H1 (cell line): Measurements from ENCODE around the gene LIMA1. TPM values are rescaled to one million over a fixed set of nuclear protein-coding genes. Genes with fewer than 3 reads are reported as not detected.

ENCODE experiments used
- CTCF ChIA-PET: fragments of 300-600 bp; sonication (Branson Sonifier 250); formaldehyde crosslinking; loops from one replicate; lab custom pipeline; 2021; ENCODE audit not compliant: partially characterized antibody; lab: Charles Lee
- POLR2A ChIA-PET: fragments of 300-600 bp; sonication (Branson Sonifier 250); formaldehyde crosslinking; loops from one replicate; lab custom pipeline; 2021; ENCODE audit warnings: inconsistent platforms; ENCODE audit not compliant: partially characterized antibody; lab: Charles Lee
- DNase-seq, 2 experiments: peaks; one replicate each; pipeline versions ENCODE4 v3.0.0 to v3.0.0-alpha.2; 2010 to 2022; ENCODE audit warnings: low spot score in 2 of 2, low read depth in 1 of 2, mixed read lengths in 1 of 2
- FAIRE-seq: peaks from 2 replicates; lab custom pipeline; 2011; peaks lifted over from hg19 to GRCh38; lab: Jason Lieb, UNC
- H2AFZ ChIP-seq: 2 replicates; pipeline ENCODE4 v1.8.1; 2012; ENCODE audit warnings: low read length, inconsistent platforms
- H2AK5ac ChIP-seq: 2 replicates; pipeline ENCODE4 v1.6.1; 2013; ENCODE audit warnings: low read depth, low read length
- H2BK120ac ChIP-seq: replicated peaks from 2 replicates; pipeline ENCODE3; 2013; ENCODE audit warnings: low read depth, low read length, inconsistent platforms
- H2BK12ac ChIP-seq: 2 replicates; pipeline ENCODE4 v1.6.1; 2013; ENCODE audit warnings: low read depth, low read length
- H2BK15ac ChIP-seq: 2 replicates; pipeline ENCODE4 v1.6.1; 2013; ENCODE audit warnings: low read length
- H2BK20ac ChIP-seq: 2 replicates; pipeline ENCODE4 v1.6.1; 2013; ENCODE audit warnings: low read length
- H2BK5ac ChIP-seq: 2 replicates; pipeline ENCODE4 v1.6.1; 2013; ENCODE audit warnings: low read depth, low read length
- H3K14ac ChIP-seq: 2 replicates; pipeline ENCODE4 v1.6.1; 2013; ENCODE audit warnings: inconsistent platforms; ENCODE audit not compliant: insufficient read length
- H3K18ac ChIP-seq: 2 replicates; pipeline ENCODE4 v1.6.1; 2013; ENCODE audit warnings: low read length; ENCODE audit errors: extremely low read depth
- H3K23ac ChIP-seq: 2 replicates; pipeline ENCODE4 v1.6.1; 2013; ENCODE audit warnings: inconsistent platforms; ENCODE audit not compliant: insufficient read length
- H3K23me2 ChIP-seq: 2 replicates; pipeline ENCODE4 v1.6.1; 2013; ENCODE audit warnings: low read depth, low read length
- H3K27ac ChIP-seq: 2 replicates; pipeline ENCODE4 v1.6.1; 2011; ENCODE audit warnings: low read depth, low read length, inconsistent platforms
- H3K27me3 ChIP-seq, 4 experiments: replicated peaks in 1 of 4; 1 replicate in 1 of 4; 2 replicates in 3 of 4; pipeline versions ENCODE4 v1.6.1 to v1.8.1; 2011 to 2013; ENCODE audit warnings: low read length in 3 of 4, mild to moderate bottlenecking in 3 of 4, inconsistent platforms in 2 of 4, mixed read lengths in 2 of 4, moderate library complexity in 1 of 4; ENCODE audit not compliant: control insufficient read depth in 3 of 4, insufficient read depth in 3 of 4; ENCODE audit errors: extremely low read depth in 1 of 4
- H3K36me3 ChIP-seq, 4 experiments: 2 replicates each; pipeline versions ENCODE4 v1.6.1 to v1.8.1; 2011 to 2013; ENCODE audit warnings: mild to moderate bottlenecking in 4 of 4, low read length in 3 of 4, moderate library complexity in 2 of 4, control low read depth in 1 of 4, inconsistent platforms in 1 of 4; ENCODE audit not compliant: insufficient read depth in 4 of 4, control insufficient read depth in 2 of 4
- H3K4ac ChIP-seq: replicated peaks from 2 replicates; pipeline ENCODE3; 2013; ENCODE audit warnings: low read length, low read depth, mixed read lengths, inconsistent platforms; ENCODE audit not compliant: insufficient read length
- H3K4me1 ChIP-seq, 4 experiments: replicated peaks in 1 of 4; 1 replicate in 1 of 4; 2 replicates in 3 of 4; pipeline versions ENCODE4 v1.6.1 to v1.8.1; 2011 to 2013; ENCODE audit warnings: low read length in 3 of 4, inconsistent platforms in 2 of 4, mixed read lengths in 1 of 4; ENCODE audit not compliant: insufficient read depth in 4 of 4, control insufficient read depth in 3 of 4
- H3K4me2 ChIP-seq, 2 experiments: 2 replicates each; pipeline versions ENCODE4 v1.6.1 to v1.8.1; 2011 to 2013; ENCODE audit warnings: low read depth in 2 of 2, low read length in 2 of 2, control low read depth in 1 of 2, inconsistent platforms in 1 of 2, mild to moderate bottlenecking in 1 of 2; ENCODE audit not compliant: insufficient read depth in 1 of 2
- H3K4me3 ChIP-seq, 4 experiments: fragments of 200-600, 300-600 bp in 1 of 4; sonication (generic), shearing (Covaris generic), sonication (Bioruptor Twin) in 1 of 4; 2 replicates each; pipeline versions ENCODE4 v1.5.1 to v1.8.1; 2011 to 2016; ENCODE audit warnings: low read length in 4 of 4, low read depth in 3 of 4, control low read depth in 2 of 4, inconsistent platforms in 2 of 4, mild to moderate bottlenecking in 2 of 4, mixed read lengths in 1 of 4, moderate library complexity in 1 of 4; ENCODE audit not compliant: insufficient read depth in 2 of 4; ENCODE audit errors: extremely low read depth in 1 of 4
- H3K56ac ChIP-seq: replicated peaks from 2 replicates; pipeline ENCODE3; 2013; ENCODE audit warnings: low read depth, mild to moderate bottlenecking, mixed read lengths, low read length, inconsistent platforms; ENCODE audit not compliant: insufficient read length
- H3K79me1 ChIP-seq: 2 replicates; pipeline ENCODE4 v1.6.1; 2013; ENCODE audit warnings: low read depth, low read length, control low read depth
- H3K79me2 ChIP-seq, 2 experiments: 2 replicates each; pipeline versions ENCODE4 v1.6.1 to v1.8.1; 2012 to 2013; ENCODE audit warnings: low read length in 2 of 2, mild to moderate bottlenecking in 2 of 2, inconsistent platforms in 1 of 2; ENCODE audit not compliant: insufficient read depth in 2 of 2, control insufficient read depth in 1 of 2
- H3K9ac ChIP-seq, 4 experiments: replicated peaks in 1 of 4; 1 replicate in 1 of 4; 2 replicates in 3 of 4; pipeline versions ENCODE4 v1.6.1 to v1.8.1; 2011 to 2013; ENCODE audit warnings: low read depth in 3 of 4, low read length in 3 of 4, control low read depth in 2 of 4, mild to moderate bottlenecking in 2 of 4, moderate library complexity in 2 of 4, inconsistent platforms in 1 of 4; ENCODE audit errors: extremely low read depth in 1 of 4
- H3K9me3 ChIP-seq, 2 experiments: 2 replicates each; pipeline versions ENCODE4 v1.6.1 to v1.8.1; 2012 to 2013; ENCODE audit warnings: mild to moderate bottlenecking in 2 of 2, moderate library complexity in 2 of 2, control low read depth in 1 of 2, inconsistent platforms in 1 of 2, low read depth in 1 of 2, low read length in 1 of 2, mixed read lengths in 1 of 2; ENCODE audit not compliant: insufficient read depth in 2 of 2
- H4K20me1 ChIP-seq, 2 experiments: replicated peaks in 1 of 2; 2 replicates each; pipeline versions ENCODE3 to v1.8.1; 2011 to 2013; ENCODE audit warnings: inconsistent platforms in 2 of 2, low read length in 2 of 2, mild to moderate bottlenecking in 1 of 2; ENCODE audit not compliant: insufficient read depth in 2 of 2, control insufficient read depth in 1 of 2
- H4K5ac ChIP-seq: 2 replicates; pipeline ENCODE4 v1.6.1; 2013; ENCODE audit warnings: low read length, low read depth, mixed read lengths, inconsistent platforms; ENCODE audit not compliant: insufficient read length
- H4K8ac ChIP-seq: 2 replicates; pipeline ENCODE4 v1.8.0; 2013; ENCODE audit warnings: mild to moderate bottlenecking, moderate library complexity, low read length, inconsistent platforms; ENCODE audit not compliant: insufficient read depth; ENCODE audit errors: extremely low read depth
- H4K91ac ChIP-seq: replicated peaks from 2 replicates; pipeline ENCODE3; 2013; ENCODE audit warnings: low read length, mixed read lengths, inconsistent platforms; ENCODE audit not compliant: insufficient read length
- CHD2 ChIP-seq: IDR thresholded peaks from 2 replicates; pipeline ENCODE4 v1.6.1; 2012; ENCODE audit warnings: low read length, improper control_type of control experiment
- POLR2AphosphoS5 ChIP-seq: IDR thresholded peaks from 2 replicates; pipeline ENCODE4 v1.6.1; 2011; ENCODE audit warnings: low read depth, low read length
- ZNF274 ChIP-seq: IDR thresholded peaks from 2 replicates; pipeline ENCODE4 v1.7.0; 2012; ENCODE audit warnings: low read length, borderline replicate concordance; ENCODE audit errors: extremely low read depth
- WGBS, 2 experiments: shearing (Covaris generic) in 1 of 2; methylation state at CpG; one replicate each; pipeline versions ENCODE4 v1.1.6 to v1.1.7; 2013 to 2015; ENCODE audit warnings: low lambda C conversion rate in 2 of 2, mixed read lengths in 2 of 2, inconsistent platforms in 1 of 2, low coverage in 1 of 2, missing lambda C conversion rate in 1 of 2; ENCODE audit not compliant: insufficient replicate concordance in 2 of 2, insufficient coverage in 1 of 2, insufficient read length in 1 of 2; ENCODE audit errors: extremely low coverage in 1 of 2, missing lambda C conversion rate in 1 of 2; 5-methylcytosine and 5-hydroxymethylcytosine counted together
- polyA plus RNA-seq, 7 experiments: library from polyadenylated mRNA; depleted of rRNA in 3 of 7; stranded (reverse) in 5 of 7; unstranded in 2 of 7; fragments of >200 nt in 5 of 7; fragments of 200-250 nt in 2 of 7; gene quantifications; 1 replicate in 5 of 7; 2 replicates in 1 of 7; 4 replicates in 1 of 7; pipeline versions ENCODE4 v1.2.1 to v1.2.3, GENCODE V29; 2011 to 2013; ENCODE audit warnings: missing spikeins in 2 of 7, mixed read lengths in 2 of 7
- total RNA-seq: library from RNA; stranded (reverse); fragmentation: NEBNext Ultra II Directional; extraction: Animal tissue kit (Norgen Biotek cat#: 25700); gene quantifications from 2 replicates; pipeline ENCODE4 v1.2.1, GENCODE V29; 2021
- TF ChIP-seq, protein P1 (sequence below): IDR thresholded peaks from 2 replicates; pipeline ENCODE4 v1.6.1; 2012; ENCODE audit warnings: inconsistent platforms

Gene LIMA1
- total and polyA plus RNA-seq, 2 of the 8 experiments (the other 6 are each of a cell fraction or from before 2014, with no cell fraction given), result 12.7 to 47.6 TPM

DNA sequence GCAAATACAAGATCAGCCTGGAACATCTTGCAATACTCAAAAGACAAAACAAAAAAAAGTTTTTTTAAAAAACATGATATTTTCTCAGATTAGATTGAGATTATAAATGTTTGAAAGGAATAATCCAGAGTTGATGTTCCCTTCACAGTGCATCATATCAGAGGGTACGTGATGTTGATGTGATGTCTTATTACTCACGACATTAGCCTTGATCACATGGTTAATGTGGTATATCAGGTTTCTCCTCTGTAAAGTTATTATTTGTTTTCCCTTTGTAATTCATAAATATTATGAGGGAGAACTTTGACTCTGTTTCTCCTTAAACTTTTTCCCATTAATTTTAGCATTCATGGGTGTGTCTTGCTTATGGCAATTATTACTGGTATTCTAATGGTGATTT, 26.6 kb downstream of the LIMA1 start:
- no peak for DNase-seq
- H2AFZ ChIP-seq, result no peak overlapping the region
- H3K9ac ChIP-seq, result no peak overlapping the region
- ChIA-PET CTCF (no interaction called here), POLR2A (no interaction called here)
- H4K5ac ChIP-seq, result no peak overlapping the region
- no peak overlapping the region for H4K91ac ChIP-seq
- no peak for FAIRE-seq
- H3K36me3 ChIP-seq, result no peaks in the 10 kb centered on the region
- H3K14ac ChIP-seq, result no peak overlapping the region
- no peak overlapping the region for H2BK15ac ChIP-seq
- no peaks in the 10 kb centered on the region for H3K79me1 ChIP-seq
- no peak overlapping the region for H3K18ac ChIP-seq
- H2BK12ac ChIP-seq, result no peak overlapping the region
- no peak overlapping the region for H3K56ac ChIP-seq
- no peak overlapping the region for H4K8ac ChIP-seq
- H2BK120ac ChIP-seq, result no peak overlapping the region
- no peak overlapping the region for H3K4me3 ChIP-seq
- no peak overlapping the region for H2BK20ac ChIP-seq
- H3K4me2 ChIP-seq, result no peak overlapping the region
- no peaks in the 10 kb centered on the region for H3K9me3 ChIP-seq
- no peaks in the 10 kb centered on the region for H3K79me2 ChIP-seq
- no peaks in the 10 kb centered on the region for H3K27me3 ChIP-seq
- H2BK5ac ChIP-seq, result no peak overlapping the region
- no peak overlapping the region for H3K27ac ChIP-seq
- 91% methylated on average over 2 of the region's 2 CpGs; no CpG with 5 or more reads in 1 of the 2 experiments for WGBS, 2 experiments
- no peaks in the 10 kb centered on the region for H3K4me1 ChIP-seq
- no peak overlapping the region for H3K4ac ChIP-seq
- H3K23ac ChIP-seq, result no peak overlapping the region
- no peaks in the 10 kb centered on the region for H4K20me1 ChIP-seq
- no peak overlapping the region for H2AK5ac ChIP-seq
- no peaks in the 10 kb centered on the region for H3K23me2 ChIP-seq
- TF ChIP-seq CHD2 (no peak), POLR2AphosphoS5 (no peak), ZNF274 (no peak)
- TF ChIP-seq, protein P1, sequence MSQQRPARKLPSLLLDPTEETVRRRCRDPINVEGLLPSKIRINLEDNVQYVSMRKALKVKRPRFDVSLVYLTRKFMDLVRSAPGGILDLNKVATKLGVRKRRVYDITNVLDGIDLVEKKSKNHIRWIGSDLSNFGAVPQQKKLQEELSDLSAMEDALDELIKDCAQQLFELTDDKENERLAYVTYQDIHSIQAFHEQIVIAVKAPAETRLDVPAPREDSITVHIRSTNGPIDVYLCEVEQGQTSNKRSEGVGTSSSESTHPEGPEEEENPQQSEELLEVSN, result no peak
